DOHH2 (cell line): Measurements from ENCODE around the gene TMEM39A.

ENCODE experiments used
- CTCF ChIP-seq: fragments of 200-600 bp; sonication (generic); IDR thresholded peaks from one replicate; pipeline ENCODE4 v1.5.1; 2014; ENCODE audit warnings: antibody characterized with exemption, mild to moderate bottlenecking, low read depth, low read length; ENCODE audit not compliant: poor library complexity, severe bottlenecking
- EZH2phosphoT487 ChIP-seq: fragments of 200-600 bp; sonication (generic); IDR thresholded peaks from 2 replicates; pipeline ENCODE4 v1.6.1; 2017; ENCODE audit warnings: borderline replicate concordance, mild to moderate bottlenecking, antibody characterized with exemption, low read length, moderate library complexity, mixed read lengths

- TF ChIP-seq CTCF, result no peak
- TF ChIP-seq EZH2phosphoT487, result no peak
Observed at GRCh38 chr3:119436977-119437376, 26.4 kb downstream of the TMEM39A start.
